Suprapubic skin (tissue), 3 donors: Measurements from ENCODE around the gene RALGDS.

Experiments
- CTCF ChIP-seq, 2 donors: fragments of 200-600 bp in 1 of 2; fragments of 450-650 bp in 1 of 2; sonication (generic) in 1 of 2; IDR thresholded peaks; one replicate each; pipeline ENCODE4 v1.5.1; 2016 to 2019; ENCODE audit warnings: antibody characterized with exemption in 2 of 2, mild to moderate bottlenecking in 1 of 2, moderate library complexity in 1 of 2
- POLR2A ChIP-seq, 2 donors: fragments of 450-650 bp; IDR thresholded peaks; one replicate each; pipeline ENCODE4 v1.6.1; 2017; ENCODE audit warnings: antibody characterized with exemption in 2 of 2, mild to moderate bottlenecking in 2 of 2, moderate library complexity in 2 of 2

GRCh38 chr9:133168432-133168831, 47.4 kb upstream of the RALGDS start:
- no peak for TF ChIP-seq CTCF (IDR thresholded peaks at IDR 0.05)
- no peak for TF ChIP-seq POLR2A (IDR thresholded peaks at IDR 0.05)
